IPS DF 6.9 (cell line): ENCODE measurements around the gene AGFG2.

ENCODE experiments used
- DNase-seq: peaks from one replicate; pipeline ENCODE4 v3.0.0-alpha.2; 2013; ENCODE audit warnings: low read depth, low spot score
- H3K27ac ChIP-seq: one replicate; pipeline ENCODE4 v1.5.1; 2013; ENCODE audit warnings: low read length, control low read depth
- H3K27me3 ChIP-seq: 2 replicates; pipeline ENCODE4 v1.6.1; 2013; ENCODE audit warnings: mild to moderate bottlenecking, low read length; ENCODE audit not compliant: control insufficient read depth, insufficient read depth
- H3K36me3 ChIP-seq: 2 replicates; pipeline ENCODE4 v1.6.1; 2013; ENCODE audit warnings: low read length; ENCODE audit not compliant: control insufficient read depth, insufficient read depth
- H3K4me1 ChIP-seq: 2 replicates; pipeline ENCODE4 v1.6.1; 2013; ENCODE audit warnings: low read length; ENCODE audit not compliant: control insufficient read depth, insufficient read depth
- H3K4me3 ChIP-seq: 2 replicates; pipeline ENCODE4 v1.5.1; 2013; ENCODE audit warnings: mild to moderate bottlenecking, low read length
- H3K9me3 ChIP-seq: 2 replicates; pipeline ENCODE4 v1.6.1; 2013; ENCODE audit warnings: low read length, inconsistent platforms; ENCODE audit not compliant: control insufficient read depth, insufficient read depth
- WGBS: extraction: QIAGEN DNeasy Blood & Tissue Kit; methylation state at CpG from one replicate; pipeline ENCODE4 v1.1.7; 2013; ENCODE audit warnings: mixed read lengths, missing lambda C conversion rate; ENCODE audit not compliant: insufficient read length, insufficient coverage; 5-methylcytosine and 5-hydroxymethylcytosine counted together

AGFG2 gene

GRCh38 chr7:100572281-100572948 lies 33.4 kb downstream of the AGFG2 start:
- DNase-seq, result no peak
- no CpG with 5 or more reads among the region's 20 CpGs for WGBS
- no peak overlapping the region for H3K4me3 ChIP-seq
- H3K27ac ChIP-seq, result no peak overlapping the region
- no peaks in the 10 kb centered on the region for H3K9me3 ChIP-seq
- H3K4me1 ChIP-seq, result peaks cover 24% of the 10 kb centered on the region
- H3K36me3 ChIP-seq, result peaks cover 16% of the 10 kb centered on the region
- no peaks in the 10 kb centered on the region for H3K27me3 ChIP-seq

DNA sequence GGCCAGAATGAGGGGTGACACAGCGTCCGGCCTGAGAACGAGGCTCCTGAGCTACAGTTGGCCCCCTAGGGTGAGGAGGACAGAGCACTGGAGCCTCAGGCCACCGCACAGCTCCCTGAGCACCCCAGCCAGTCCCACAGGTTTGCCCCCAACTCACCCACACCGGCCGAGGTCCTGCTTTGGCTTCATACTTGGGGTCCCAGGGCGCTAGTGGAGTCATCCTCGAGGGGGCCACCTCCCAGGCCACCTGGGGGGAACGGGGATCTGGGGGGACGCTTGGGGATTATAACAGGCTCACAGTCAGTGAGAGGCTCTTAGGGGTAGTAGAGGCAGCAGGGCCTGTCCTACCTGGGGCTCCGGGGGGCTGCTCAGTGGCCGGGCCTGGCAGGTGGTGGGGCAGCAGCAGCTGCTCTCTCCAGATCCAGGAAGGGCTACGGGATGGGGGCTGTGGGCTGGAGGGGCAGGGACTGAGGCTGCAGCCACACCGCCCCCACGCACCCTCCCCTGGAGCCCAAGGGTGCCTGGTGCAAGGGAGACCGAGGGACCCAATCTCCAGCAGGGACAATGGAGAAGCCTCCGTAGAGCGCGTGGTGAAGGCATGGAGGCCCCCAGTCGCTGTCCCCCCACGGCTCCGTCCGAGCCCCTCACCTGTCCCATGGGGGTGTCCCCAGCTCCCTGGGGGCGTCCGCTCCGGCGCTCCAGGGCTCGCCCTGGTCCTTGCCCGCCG lies 34.1 kb downstream of the AGFG2 start:
- Histone ChIP-seq H3K9me3 (no peaks in the 10 kb centered on the region), H3K4me3 (no peak overlapping the region), H3K4me1 (peaks cover 19% of the 10 kb centered on the region), H3K36me3 (peaks cover 23% of the 10 kb centered on the region), H3K27me3 (no peaks in the 10 kb centered on the region), H3K27ac (no peak overlapping the region)
- no peak for DNase-seq
- WGBS, result no CpG with 5 or more reads among the region's 30 CpGs

DNA sequence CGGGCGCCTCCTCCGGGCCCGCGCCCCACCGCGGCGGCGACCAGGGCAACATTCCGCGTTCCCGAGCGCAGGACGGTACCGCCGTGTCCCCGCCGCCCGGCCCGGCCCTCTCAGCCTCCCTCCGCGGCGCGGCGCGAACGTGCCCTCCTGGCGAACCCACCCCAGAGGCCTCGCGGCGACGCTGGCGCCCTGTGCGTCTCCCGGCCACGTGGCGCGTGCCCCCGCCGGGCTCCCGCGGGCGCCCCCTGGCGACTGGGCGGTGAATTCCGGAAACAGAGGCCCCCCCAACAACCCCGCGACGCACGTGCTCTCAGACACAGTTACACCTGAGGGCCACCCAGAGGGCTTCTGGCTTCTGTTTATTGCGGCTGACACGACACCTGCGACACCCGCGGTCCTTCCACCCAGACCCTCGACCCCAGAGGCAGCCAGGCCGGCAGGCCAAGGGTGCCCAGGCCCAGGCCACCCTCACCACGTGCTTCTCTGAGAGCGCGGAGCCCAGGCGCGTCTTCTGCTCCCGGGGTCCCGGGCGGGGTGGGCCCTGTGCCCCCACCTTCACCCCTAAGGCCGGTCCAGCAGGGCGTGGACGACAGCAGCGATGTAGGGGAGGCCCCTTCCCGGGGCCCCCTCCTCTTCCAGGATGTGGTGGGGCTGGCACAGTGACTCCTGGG lies 34.8 kb downstream of the AGFG2 start, which contains the start of gene SAP25:
SAP25 (minus strand) TSS at position 210 of the 671 bp plus-strand sequence; CDS start at position 52, 158 bp downstream.
- no CpG with 5 or more reads among the region's 70 CpGs for WGBS
- no peak within 1 kb of the TSS for H3K4me3 ChIP-seq
- no peak within 1 kb of the TSS for H3K27ac ChIP-seq
- no peaks in the 10 kb centered on the region for H3K9me3 ChIP-seq
- H3K4me1 ChIP-seq, result peaks cover 17% of the 10 kb centered on the region
- no peaks in the 10 kb centered on the region for H3K27me3 ChIP-seq
- H3K36me3 ChIP-seq, result peaks cover 28% of the 10 kb centered on the region
- DNase-seq, result no peak

DNA sequence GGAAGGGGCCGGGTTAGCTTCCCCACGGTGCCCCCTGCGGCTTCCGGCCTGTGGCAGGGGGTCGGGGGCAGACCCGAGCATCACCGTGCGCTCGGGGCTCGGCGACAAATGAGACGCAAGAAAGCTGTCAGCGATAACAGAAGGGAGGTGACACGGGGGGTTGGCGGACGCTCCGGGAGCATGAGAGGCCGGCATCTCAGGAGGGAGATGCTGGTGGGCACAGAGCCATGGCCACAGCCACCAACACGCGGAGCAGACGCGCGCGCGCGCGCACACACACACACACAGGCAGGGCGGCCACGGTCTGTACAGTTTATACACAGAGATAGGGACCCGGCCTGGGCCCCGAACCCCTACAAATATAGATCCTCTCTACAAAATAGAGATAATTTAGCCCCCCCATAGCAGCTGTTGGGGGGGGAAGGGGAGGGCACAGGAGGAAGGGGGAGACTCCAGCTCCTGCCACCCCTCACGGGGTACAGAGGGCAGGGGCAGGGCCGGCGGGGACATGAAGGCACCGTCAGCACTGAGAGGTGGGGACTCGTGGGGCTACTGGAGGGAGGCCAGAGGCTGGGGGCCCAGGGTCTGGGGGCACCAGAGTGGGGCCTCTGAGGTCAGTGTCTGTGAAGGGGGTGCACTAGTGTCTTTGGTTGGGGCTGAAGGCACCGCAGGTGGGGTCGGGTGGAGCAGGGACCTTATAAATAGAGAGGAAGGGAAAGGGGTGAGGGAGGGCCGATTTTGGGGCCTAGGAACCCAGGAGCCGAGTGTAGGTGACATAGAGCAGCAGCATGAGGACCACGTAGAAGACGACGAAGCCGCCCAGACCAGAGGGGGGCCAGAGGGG lies 35.6 kb downstream of the AGFG2 start:
- H3K9me3 ChIP-seq, result no peaks in the 10 kb centered on the region
- no peaks in the 10 kb centered on the region for H3K27me3 ChIP-seq
- no peak overlapping the region for H3K27ac ChIP-seq
- peaks cover 17% of the 10 kb centered on the region for H3K4me1 ChIP-seq
- no CpG with 5 or more reads among the region's 44 CpGs for WGBS
- no peak for DNase-seq
- peaks cover 30% of the 10 kb centered on the region for H3K36me3 ChIP-seq
- H3K4me3 ChIP-seq, result no peak overlapping the region

DNA sequence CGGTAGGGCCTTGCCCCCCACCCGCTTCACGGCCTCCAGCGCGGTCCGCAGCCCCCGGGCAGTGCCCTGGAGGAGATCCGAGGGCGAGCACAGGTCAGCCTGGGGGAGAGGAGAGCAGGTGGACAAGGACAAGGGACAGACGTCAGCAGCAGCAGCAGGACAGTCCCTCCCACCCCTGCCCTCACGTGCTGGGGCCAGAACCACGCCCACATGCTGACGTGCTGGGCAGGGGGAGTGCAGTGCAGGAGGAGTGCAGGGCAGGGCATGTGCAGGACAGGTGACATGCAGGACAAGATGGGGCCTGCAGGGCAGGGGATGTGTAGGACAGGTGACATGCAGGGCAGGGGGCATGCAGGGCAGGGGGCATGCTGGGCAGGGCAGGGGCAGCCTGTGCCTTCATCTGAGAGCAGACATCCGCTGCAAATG lies 36.2 kb downstream of the AGFG2 start:
- no CpG with 5 or more reads among the region's 14 CpGs for WGBS
- Histone ChIP-seq H3K27me3 (no peaks in the 10 kb centered on the region), H3K27ac (no peak overlapping the region), H3K36me3 (peaks cover 37% of the 10 kb centered on the region), H3K4me3 (no peak overlapping the region), H3K9me3 (no peaks in the 10 kb centered on the region), H3K4me1 (peaks cover 15% of the 10 kb centered on the region)
- DNase-seq, result no peak

DNA sequence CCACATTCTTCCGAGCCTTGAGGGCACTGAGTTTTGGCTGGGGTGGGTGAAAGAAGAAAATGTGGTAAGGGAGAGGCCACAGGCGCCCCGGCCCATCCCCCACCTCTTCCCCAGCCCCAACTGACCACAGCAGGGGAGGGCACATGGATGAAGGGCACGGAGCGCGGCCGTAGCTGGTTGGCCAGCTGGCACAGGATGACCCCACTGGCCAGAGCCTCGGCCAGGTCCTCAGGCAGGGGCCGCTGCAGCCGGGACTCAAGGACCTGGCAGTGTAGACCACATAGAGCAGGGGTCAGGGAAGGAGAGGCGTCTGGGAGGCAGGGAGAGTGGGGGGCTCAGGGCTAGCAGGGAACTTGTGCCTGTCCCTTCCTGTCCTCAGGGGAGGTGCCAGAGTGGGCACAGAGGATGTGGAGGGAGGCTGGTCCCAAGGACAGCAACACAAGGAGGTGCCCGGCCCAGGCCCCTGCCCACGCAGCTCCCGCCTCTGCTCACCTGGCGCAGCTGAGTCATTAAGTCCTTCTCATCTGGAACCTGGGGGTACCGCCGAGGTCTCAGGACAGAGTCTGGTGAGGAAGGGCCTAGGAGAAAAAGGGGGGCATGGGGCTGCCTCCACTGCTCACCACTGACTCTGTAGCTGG lies 36.9 kb downstream of the AGFG2 start:
- peaks cover 43% of the 10 kb centered on the region for H3K36me3 ChIP-seq
- no CpG with 5 or more reads among the region's 17 CpGs for WGBS
- no peaks in the 10 kb centered on the region for H3K9me3 ChIP-seq
- no peak for DNase-seq
- H3K4me3 ChIP-seq, result no peak overlapping the region
- H3K4me1 ChIP-seq, result peaks cover 13% of the 10 kb centered on the region
- H3K27ac ChIP-seq, result no peak overlapping the region
- H3K27me3 ChIP-seq, result no peaks in the 10 kb centered on the region

GRCh38 chr7:100576384-100576993 lies 37.5 kb downstream of the AGFG2 start:
- Histone ChIP-seq H3K4me3 (no peak overlapping the region), H3K27me3 (no peaks in the 10 kb centered on the region), H3K4me1 (peaks cover 8% of the 10 kb centered on the region), H3K36me3 (peaks cover 47% of the 10 kb centered on the region), H3K27ac (no peak overlapping the region), H3K9me3 (no peaks in the 10 kb centered on the region)
- no peak for DNase-seq
- no CpG with 5 or more reads among the region's 13 CpGs for WGBS

DNA sequence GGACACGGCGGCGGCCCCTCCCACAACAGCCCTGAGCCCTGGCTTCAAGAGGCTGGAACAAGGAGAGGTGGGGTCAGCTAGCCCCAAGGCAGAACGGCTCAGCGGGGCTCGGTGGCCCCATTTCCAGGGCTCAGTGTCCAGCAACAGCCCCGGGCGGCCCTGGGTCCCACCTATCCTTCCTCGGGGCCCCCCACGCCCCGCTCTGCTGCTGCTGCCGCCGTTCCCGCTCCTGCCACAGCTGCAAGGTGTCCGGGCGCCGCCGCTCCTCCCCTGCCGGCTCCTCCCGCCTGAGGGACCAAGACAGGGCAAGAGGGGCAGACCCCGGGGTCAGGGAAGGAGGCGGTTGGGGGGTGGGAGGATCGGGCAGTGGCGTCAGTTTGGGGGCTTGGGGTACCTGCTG lies 38.1 kb downstream of the AGFG2 start:
- no CpG with 5 or more reads among the region's 24 CpGs for WGBS
- Histone ChIP-seq H3K4me1 (peaks cover 4% of the 10 kb centered on the region), H3K9me3 (no peaks in the 10 kb centered on the region), H3K27ac (no peak overlapping the region), H3K27me3 (no peaks in the 10 kb centered on the region), H3K36me3 (peaks cover 47% of the 10 kb centered on the region), H3K4me3 (no peak overlapping the region)
- no peak for DNase-seq

DNA sequence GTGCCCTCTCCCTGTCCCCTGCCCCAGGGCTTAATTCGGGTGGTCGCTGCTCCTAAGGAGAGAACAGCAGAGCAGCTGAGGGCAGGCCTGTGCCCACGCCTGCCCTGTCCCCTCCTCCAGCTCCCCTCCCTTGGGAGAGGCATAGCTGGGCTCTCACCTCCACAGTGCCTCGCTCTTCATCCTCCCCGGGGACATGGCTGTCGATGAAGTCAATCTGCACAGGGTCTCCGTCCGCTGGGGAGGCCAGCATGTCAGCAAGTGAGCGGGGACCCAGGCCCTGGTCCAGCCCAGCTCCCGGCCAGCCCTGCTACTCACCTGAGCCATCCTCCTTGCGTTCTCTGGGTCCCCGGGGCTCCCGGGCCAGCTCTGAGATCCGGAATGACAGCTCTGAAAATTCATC lies 38.5 kb downstream of the AGFG2 start:
- WGBS, result no CpG with 5 or more reads among the region's 14 CpGs
- no peak overlapping the region for H3K27ac ChIP-seq
- peaks cover 47% of the 10 kb centered on the region for H3K36me3 ChIP-seq
- no peaks in the 10 kb centered on the region for H3K27me3 ChIP-seq
- H3K9me3 ChIP-seq, result no peaks in the 10 kb centered on the region
- no peak for DNase-seq
- H3K4me3 ChIP-seq, result no peak overlapping the region
- 0 out of 2 replicates have a peak, but pooled peaks cover 2% of the 10 kb centered on the region for H3K4me1 ChIP-seq
